Right forelimb (tissue), 1 donor: Measurements from ENCODE around the gene ZNF586.
A peak's percentile ranks its signal among the peaks of the same experiment; 100 is the strongest.
"Not testable (repeated sequence)": the region's sequence is repeated elsewhere in the genome, so short reads cannot be mapped to it uniquely, and the experiment has no call there.

ENCODE experiments used
- DNase-seq: peaks from one replicate; pipeline ENCODE4 v3.0.0-alpha.2; 2018

Gene ZNF586

GRCh38 chr19:57769345-57770131 lies at the start of gene ZNF586:
Gene ZNF586 (plus strand): TSS chr19:57769676. CDS start chr19:57769843, 167 bp downstream.
- DNase-seq: peak; percentile 89

GRCh38 chr19:57719901-57720519 lies 49.5 kb upstream of the ZNF586 start:
- DNase-seq: no peak

GRCh38 chr19:57720878-57721277 lies 48.6 kb upstream of the ZNF586 start:
- no peak for DNase-seq

GRCh38 chr19:57738320-57738719 lies 31.2 kb upstream of the ZNF586 start:
- not testable (repeated sequence) for DNase-seq

- not testable (repeated sequence) for DNase-seq
Measured at GRCh38 chr19:57738770-57739169, 30.7 kb upstream of the ZNF586 start.

GRCh38 chr19:57746580-57747471 lies 22.6 kb upstream of the ZNF586 start, which contains the start of gene ZNF776:
Gene ZNF776 (plus strand): TSS chr19:57746815. CDS start chr19:57747059, 244 bp downstream.
- peak; percentile 87 for DNase-seq

- DNase-seq: no peak
Measured at GRCh38 chr19:57747472-57747807, 22.0 kb upstream of the ZNF586 start.

- DNase-seq: no peak
Measured at GRCh38 chr19:57748029-57748428, 21.4 kb upstream of the ZNF586 start.

GRCh38 chr19:57754091-57754673 lies 15.3 kb upstream of the ZNF586 start:
- no peak for DNase-seq

- no peak for DNase-seq
Measured at GRCh38 chr19:57755031-57755430, 14.4 kb upstream of the ZNF586 start.

- DNase-seq: no peak
Measured at GRCh38 chr19:57757941-57758340, 11.5 kb upstream of the ZNF586 start.

GRCh38 chr19:57759096-57759495 lies 10.4 kb upstream of the ZNF586 start:
- DNase-seq: no peak

GRCh38 chr19:57771417-57771816 lies 1.9 kb downstream of the ZNF586 start:
- DNase-seq: no peak

- DNase-seq: no peak
Measured at GRCh38 chr19:57773488-57773887, 4.0 kb downstream of the ZNF586 start.

- DNase-seq: no peak
Measured at GRCh38 chr19:57776764-57777296, 7.4 kb downstream of the ZNF586 start.

GRCh38 chr19:57778336-57778735 lies 8.9 kb downstream of the ZNF586 start:
- no peak for DNase-seq

- DNase-seq: no peak
Measured at GRCh38 chr19:57779220-57779845, 9.9 kb downstream of the ZNF586 start.

- no peak for DNase-seq
Measured at GRCh38 chr19:57786286-57786685, 16.8 kb downstream of the ZNF586 start.

- no peak for DNase-seq
Measured at GRCh38 chr19:57786906-57787305, 17.4 kb downstream of the ZNF586 start.

GRCh38 chr19:57788114-57788692 lies 18.7 kb downstream of the ZNF586 start:
- DNase-seq: no peak

- no peak for DNase-seq
Measured at GRCh38 chr19:57789288-57789687, 19.8 kb downstream of the ZNF586 start.

GRCh38 chr19:57796580-57796979 lies 27.1 kb downstream of the ZNF586 start:
- not testable (repeated sequence) for DNase-seq
